Loucy (cell line): ENCODE results near the gene SSH2.
A peak's percentile ranks its signal among the peaks of the same experiment; 100 is the strongest.
"Not testable (repeated sequence)": the region's sequence is repeated elsewhere in the genome, so short reads cannot be mapped to it uniquely, and the experiment has no call there.

Experiments used
- H2AFZ ChIP-seq: fragments of 200-600 bp; sonication (generic); 2 replicates; pipeline ENCODE4 v1.6.0; 2016; ENCODE audit warnings: antibody characterized with exemption, mild to moderate bottlenecking, low read length, moderate library complexity
- H3F3A ChIP-seq: fragments of 200-600 bp; 2 replicates; pipeline ENCODE4 v1.6.0; 2016; ENCODE audit warnings: antibody characterized with exemption, low read depth, mild to moderate bottlenecking
- H3K27me3 ChIP-seq: fragments of 200-600 bp; sonication (generic); 2 replicates; pipeline ENCODE4 v1.6.1; 2014; ENCODE audit warnings: low read length, mild to moderate bottlenecking; ENCODE audit not compliant: insufficient read depth, poor library complexity, severe bottlenecking
- H3K36me3 ChIP-seq: fragments of 200-600 bp; sonication (generic); 2 replicates; pipeline ENCODE4 v1.6.1; 2016; ENCODE audit warnings: low read length; ENCODE audit not compliant: insufficient read depth
- H3K4me1 ChIP-seq: fragments of 200-600 bp; sonication (generic); 2 replicates; pipeline ENCODE4 v1.5.1; 2014; ENCODE audit warnings: low read length, mild to moderate bottlenecking; ENCODE audit not compliant: insufficient read depth, poor library complexity, severe bottlenecking
- H3K4me2 ChIP-seq: fragments of 200-600 bp; sonication (generic); 2 replicates; pipeline ENCODE4 v1.6.0; 2014; ENCODE audit warnings: antibody characterized with exemption, low read length, low read depth, mild to moderate bottlenecking; ENCODE audit not compliant: poor library complexity, severe bottlenecking
- H3K4me3 ChIP-seq: fragments of 200-600 bp; sonication (generic); 2 replicates; pipeline ENCODE4 v1.5.1; 2014; ENCODE audit warnings: low read length, mild to moderate bottlenecking, mixed read lengths; ENCODE audit not compliant: poor library complexity, severe bottlenecking
- H3K79me2 ChIP-seq: fragments of 200-600 bp; sonication (generic); 2 replicates; pipeline ENCODE4 v1.6.1; 2014; ENCODE audit warnings: low read length; ENCODE audit not compliant: insufficient read depth
- H3K9ac ChIP-seq: fragments of 200-600 bp; sonication (generic); 2 replicates; pipeline ENCODE4 v1.6.0; 2014; ENCODE audit warnings: mild to moderate bottlenecking, low read depth, low read length, moderate library complexity; ENCODE audit not compliant: poor library complexity, severe bottlenecking
- H3K9me2 ChIP-seq: fragments of 200-600 bp; sonication (generic); replicated peaks from 2 replicates; pipeline ENCODE4 v1.6.1; 2016; ENCODE audit warnings: low read depth, low read length, mixed read lengths
- H3K9me3 ChIP-seq: fragments of 200-600 bp; sonication (generic); 2 replicates; pipeline ENCODE4 v1.6.1; 2014; ENCODE audit warnings: mild to moderate bottlenecking, antibody characterized with exemption, low read length, low read depth; ENCODE audit not compliant: insufficient read depth
- H4K20me1 ChIP-seq: fragments of 200-600 bp; sonication (generic); 2 replicates; pipeline ENCODE4 v1.6.0; 2014; ENCODE audit warnings: antibody characterized with exemption, low read length, mild to moderate bottlenecking; ENCODE audit not compliant: insufficient read depth, poor library complexity, severe bottlenecking
- CTCF ChIP-seq: fragments of 200-600 bp; sonication (generic); conservative IDR thresholded peaks from 2 replicates; pipeline ENCODE4 v1.5.1; 2014; ENCODE audit warnings: mild to moderate bottlenecking, antibody characterized with exemption, low read length
- EZH2phosphoT487 ChIP-seq: fragments of 200-600 bp; IDR thresholded peaks from 2 replicates; pipeline ENCODE4 v1.6.1; 2018; ENCODE audit warnings: antibody characterized with exemption, mild to moderate bottlenecking, moderate library complexity, borderline replicate concordance

The SSH2 gene

DNA sequence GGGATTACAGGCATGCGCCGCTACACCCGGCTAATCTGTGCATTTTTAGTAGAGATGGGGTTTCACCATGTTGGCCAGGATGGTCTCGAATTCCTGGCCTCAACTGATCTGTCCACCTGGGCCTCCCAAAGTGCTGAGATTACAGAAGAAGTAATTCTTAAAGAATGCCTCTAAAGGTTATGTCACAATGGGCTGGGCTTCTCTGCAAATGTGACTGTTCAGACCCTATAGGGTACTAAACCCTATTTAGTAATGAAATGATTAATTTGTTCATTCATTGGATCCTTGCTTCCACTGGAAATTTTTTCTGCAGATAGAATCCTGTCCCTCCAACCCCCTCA, 198.5 kb downstream of the SSH2 start:
- H3K4me3 ChIP-seq: no peak overlapping the region
- TF ChIP-seq EZH2phosphoT487 (no peak), CTCF (no peak)
- no peak overlapping the region for H3K9ac ChIP-seq
- no peaks in the 10 kb centered on the region for H4K20me1 ChIP-seq
- no peak overlapping the region for H3K4me2 ChIP-seq
- peaks cover 11% of the 10 kb centered on the region for H3K79me2 ChIP-seq
- no peaks in the 10 kb centered on the region for H3K27me3 ChIP-seq
- peaks cover 5% of the 10 kb centered on the region; the same call in 1 of the 2 replicates for H3K9me3 ChIP-seq
- no peak overlapping the region for H2AFZ ChIP-seq
- H3K4me1 ChIP-seq: peaks cover 23% of the 10 kb centered on the region
- H3K36me3 ChIP-seq: peaks cover 4% of the 10 kb centered on the region; the same call in 1 of the 2 replicates
- no peaks in the 10 kb centered on the region for H3K9me2 ChIP-seq
- H3F3A ChIP-seq: peaks cover 7% of the 10 kb centered on the region

DNA sequence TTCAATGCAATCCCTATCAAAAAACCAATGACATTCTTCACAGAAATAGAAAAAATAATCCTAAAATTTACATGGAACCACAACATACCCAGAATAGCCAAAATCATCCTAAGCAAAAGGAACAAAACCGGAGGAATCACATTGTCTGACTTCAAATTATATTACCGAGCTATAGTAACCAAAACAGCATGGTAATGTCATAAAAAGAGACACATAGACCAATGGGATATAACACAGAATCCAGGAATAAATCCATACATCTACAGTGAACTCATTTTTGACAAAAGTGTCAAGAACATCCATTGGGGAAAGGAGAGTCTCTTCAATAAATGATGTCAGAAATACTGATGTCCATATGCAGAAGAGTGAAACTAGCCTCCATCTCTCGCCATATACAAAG, 201.5 kb downstream of the SSH2 start:
- Histone ChIP-seq H3K9ac (no peak overlapping the region), H2AFZ (no peak overlapping the region), H3K4me1 (peaks cover 40% of the 10 kb centered on the region), H3K9me2 (no peaks in the 10 kb centered on the region), H3K4me3 (no peak overlapping the region), H4K20me1 (no peaks in the 10 kb centered on the region), H3K36me3 (peaks cover 4% of the 10 kb centered on the region; the same call in 1 of the 2 replicates), H3K27me3 (no peaks in the 10 kb centered on the region), H3K4me2 (no peak overlapping the region), H3K79me2 (peaks cover 30% of the 10 kb centered on the region), H3F3A (peaks cover 10% of the 10 kb centered on the region), H3K9me3 (peaks cover 5% of the 10 kb centered on the region; the same call in 1 of the 2 replicates)
- TF ChIP-seq EZH2phosphoT487 (no peak), CTCF (no peak)

DNA sequence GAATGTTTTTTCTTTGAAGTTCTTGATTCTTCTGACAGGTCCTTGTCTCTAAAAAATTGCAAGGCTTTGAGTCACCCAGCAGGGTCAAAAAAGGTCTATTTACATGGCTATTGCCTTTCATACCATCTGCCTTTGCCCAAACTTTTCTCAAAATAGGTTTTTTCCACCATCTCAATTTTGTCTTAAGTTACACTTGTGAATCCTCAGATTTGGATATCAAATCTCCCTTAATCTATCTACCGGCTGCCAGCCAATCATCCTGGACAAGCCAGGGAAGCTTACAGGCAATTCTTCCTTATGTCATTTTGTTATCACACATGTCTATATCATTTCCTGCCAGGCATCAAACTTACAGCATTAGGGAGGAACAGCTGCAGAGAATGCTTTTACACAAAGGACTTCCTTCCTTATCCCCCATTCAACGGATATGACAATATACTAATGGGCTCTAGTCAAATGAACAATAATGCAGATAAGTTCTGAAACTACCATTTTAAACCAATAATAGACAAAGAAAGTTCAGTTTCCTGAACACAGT, 203.2 kb downstream of the SSH2 start:
- Histone ChIP-seq H4K20me1 (no peaks in the 10 kb centered on the region), H3K9ac (peak overlapping the region; percentile 61), H2AFZ (no peak overlapping the region), H3K4me2 (peak overlapping the region; percentile 77), H3K4me1 (peaks cover 43% of the 10 kb centered on the region), H3F3A (peaks cover 10% of the 10 kb centered on the region), H3K36me3 (peaks cover 4% of the 10 kb centered on the region; the same call in 1 of the 2 replicates), H3K9me2 (no peaks in the 10 kb centered on the region), H3K9me3 (peaks cover 5% of the 10 kb centered on the region; the same call in 1 of the 2 replicates), H3K27me3 (no peaks in the 10 kb centered on the region), H3K4me3 (peak overlapping the region; percentile 63), H3K79me2 (peaks cover 41% of the 10 kb centered on the region)
- no peak for TF ChIP-seq EZH2phosphoT487
- no peak for TF ChIP-seq CTCF

GRCh38 chr17:29725408-29725807, 204.6 kb downstream of the SSH2 start:
- not testable (repeated sequence) for H3K36me3 ChIP-seq, H3K4me3 ChIP-seq, H3K27me3 ChIP-seq, H3K4me2 ChIP-seq, H3K9me3 ChIP-seq, H4K20me1 ChIP-seq, H2AFZ ChIP-seq, H3K9ac ChIP-seq, H3K9me2 ChIP-seq
- Histone ChIP-seq H3F3A (peaks cover 10% of the 10 kb centered on the region), H3K4me1 (peaks cover 54% of the 10 kb centered on the region), H3K79me2 (peaks cover 54% of the 10 kb centered on the region)
